K562 (cell line): ENCODE results near the gene ATCAY. TPM values are rescaled to one million over a fixed set of nuclear protein-coding genes. Genes with fewer than 3 reads are reported as not detected.

Experiments
- ATAC-seq: fragments of 200-7000 bp; cut with Tn5 transposase; 3 replicates; pipeline ENCODE4 v1.9.1; 2020; ENCODE audit warnings: moderate library complexity
- BruUV-seq: library from RNA; stranded (reverse); fragments of 400-500 nt; replicated peaks from 2 replicates; lab custom pipeline; 2021; lab: Mats Ljungman, UMichigan
- CTCF ChIA-PET: fragments of 300-600 bp; formaldehyde crosslinking; extraction: SDS; loops from one replicate; lab custom pipeline; 2021; ENCODE audit warnings: low intra/inter-chr PET ratio; lab: Yijun Ruan, JAX
- POLR2A ChIA-PET: fragments of 300-600, 350-650 bp; sonication (Branson Sonifier 250); formaldehyde crosslinking; extraction: SDS; loops from one replicate; lab custom pipeline; 2021; ENCODE audit warnings: antibody characterized with exemption, inconsistent platforms; lab: Yijun Ruan, JAX
- DNase-seq, 4 experiments: peaks; one replicate each; pipeline versions ENCODE4 v3.0.0 to v3.0.0-alpha.2; 2011 to 2018; ENCODE audit warnings: low spot score in 3 of 4, mixed read lengths in 3 of 4; ENCODE audit errors: extremely low read depth in 1 of 4
- FAIRE-seq: peaks from 2 replicates; lab custom pipeline; 2011; peaks lifted over from hg19 to GRCh38; lab: Jason Lieb, UNC
- H2AFZ ChIP-seq: 2 replicates; pipeline ENCODE4 v1.6.0; 2011; ENCODE audit warnings: low read depth, low read length, control low read depth, inconsistent platforms
- H3K27ac ChIP-seq: fragments of 200-600 bp; 3 replicates; pipeline ENCODE4 v1.8.0; 2011; ENCODE audit warnings: low read depth, mild to moderate bottlenecking, control low read depth, inconsistent platforms, low read length, moderate library complexity, mixed read lengths; ENCODE audit errors: extremely low read depth
- H3K27me3 ChIP-seq, 2 experiments: fragments of 300-600 bp in 1 of 2; 2 replicates in 1 of 2; 3 replicates in 1 of 2; pipeline versions ENCODE4 v1.6.0 to v1.8.0; 2011; ENCODE audit warnings: inconsistent platforms in 2 of 2, low read length in 2 of 2, mild to moderate bottlenecking in 1 of 2, mixed read lengths in 1 of 2, moderate library complexity in 1 of 2; ENCODE audit not compliant: control insufficient read depth in 2 of 2, insufficient read depth in 2 of 2
- H3K36me3 ChIP-seq: fragments of 300-600 bp; 3 replicates; pipeline ENCODE4 v1.8.0; 2011; ENCODE audit warnings: mild to moderate bottlenecking, low read length, inconsistent platforms; ENCODE audit not compliant: control insufficient read depth, insufficient read depth
- H3K4me1 ChIP-seq, 2 experiments: fragments of 200-600 bp in 1 of 2; replicated peaks in 1 of 2; 2 replicates in 1 of 2; 3 replicates in 1 of 2; pipeline versions ENCODE4 v1.5.1 to v1.8.0; 2011; ENCODE audit warnings: inconsistent platforms in 2 of 2, low read length in 2 of 2, mild to moderate bottlenecking in 1 of 2, mixed read lengths in 1 of 2, moderate library complexity in 1 of 2; ENCODE audit not compliant: control insufficient read depth in 2 of 2, insufficient read depth in 2 of 2
- H3K4me2 ChIP-seq: 2 replicates; pipeline ENCODE4 v1.6.1; 2011; ENCODE audit warnings: low read length, control low read depth, inconsistent platforms, mixed read lengths; ENCODE audit not compliant: insufficient read depth
- H3K4me3 ChIP-seq: fragments of 200-600 bp; sonication (generic), shearing (Covaris generic); 2 replicates; pipeline ENCODE4 v1.5.1; 2016; ENCODE audit warnings: control low read depth, inconsistent platforms
- H3K79me2 ChIP-seq: fragments of 200-600 bp; 3 replicates; pipeline ENCODE4 v1.8.0; 2011; ENCODE audit warnings: low read length, inconsistent platforms; ENCODE audit not compliant: control insufficient read depth, insufficient read depth
- H3K9ac ChIP-seq, 2 experiments: 2 replicates each; pipeline versions ENCODE4 v1.6.0 to v1.6.1; 2011; ENCODE audit warnings: low read depth in 2 of 2, low read length in 2 of 2, control low read depth in 1 of 2, inconsistent platforms in 1 of 2, mild to moderate bottlenecking in 1 of 2, mixed read lengths in 1 of 2; ENCODE audit not compliant: insufficient read depth in 1 of 2
- H3K9me1 ChIP-seq: one replicate; pipeline ENCODE4 v1.6.0; 2011; ENCODE audit warnings: inconsistent platforms, mild to moderate bottlenecking, low read length, moderate library complexity; ENCODE audit not compliant: control insufficient read depth, insufficient read depth
- H3K9me3 ChIP-seq: replicated peaks from 2 replicates; pipeline ENCODE4 v1.5.1; 2011; ENCODE audit warnings: low read depth, low read length, inconsistent platforms; ENCODE audit not compliant: control insufficient read depth, insufficient read depth
- H4K20me1 ChIP-seq: replicated peaks from 2 replicates; pipeline ENCODE4 v1.6.1; 2011; ENCODE audit warnings: low read length, inconsistent platforms, mixed read lengths; ENCODE audit not compliant: control insufficient read depth, insufficient read depth
- ARID3A ChIP-seq: IDR thresholded peaks from 2 replicates; pipeline ENCODE4 v1.6.1; 2012; ENCODE audit warnings: low read depth, low read length, improper control_type of control experiment, borderline replicate concordance
- CHD2 ChIP-seq: IDR thresholded peaks from 2 replicates; pipeline ENCODE4 v1.6.1; 2011; ENCODE audit warnings: low read depth, low read length
- JUND ChIP-seq, 2 experiments: IDR thresholded peaks; 2 replicates in 1 of 2; 3 replicates in 1 of 2; pipeline ENCODE4 v1.6.1; 2011; ENCODE audit warnings: borderline replicate concordance in 2 of 2, low read depth in 2 of 2, low read length in 2 of 2, improper control_type of control experiment in 1 of 2, missing biosample characterization in 1 of 2, missing genetic modification characterization in 1 of 2, missing genetic modification reagents in 1 of 2
- KLF6 ChIP-seq: fragments of 250-450 bp; sonication (Bioruptor Pico); IDR thresholded peaks from 2 replicates; pipeline ENCODE4 v1.4.0; 2020; ENCODE audit warnings: mild to moderate bottlenecking, moderate library complexity, borderline replicate concordance
- LARP7 ChIP-seq: fragments of 450-650 bp; IDR thresholded peaks from 2 replicates; pipeline ENCODE4 v1.6.1; 2016
- MTA1 ChIP-seq: fragments of 450-650 bp; IDR thresholded peaks from 2 replicates; pipeline ENCODE4 v1.6.1; 2017; ENCODE audit warnings: borderline replicate concordance
- MYC ChIP-seq, 2 experiments: fragments of 250-450 bp in 1 of 2; sonication (Bioruptor Pico) in 1 of 2; IDR thresholded peaks; 2 replicates each; pipeline versions ENCODE4 v1.5.1 to v1.6.1; 2012 to 2021; ENCODE audit warnings: low read depth in 2 of 2, borderline replicate concordance in 1 of 2, improper control_type of control experiment in 1 of 2, low read length in 1 of 2, mild to moderate bottlenecking in 1 of 2, moderate library complexity in 1 of 2
- NCOA4 ChIP-seq: fragments of 450-650 bp; IDR thresholded peaks from 2 replicates; pipeline ENCODE4 v1.6.1; 2018; ENCODE audit warnings: mild to moderate bottlenecking; ENCODE audit not compliant: partially characterized antibody
- TOE1 ChIP-seq, 2 experiments: fragments of 450-650 bp in 1 of 2; sonication (generic) in 1 of 2; formaldehyde crosslinking in 1 of 2; IDR thresholded peaks; 2 replicates each; pipeline versions ENCODE4 v1.7.1 to v1.8.0; 2016 to 2022; ENCODE audit warnings: borderline replicate concordance in 2 of 2, mild to moderate bottlenecking in 2 of 2, antibody characterized with exemption in 1 of 2, inconsistent platforms in 1 of 2, low read depth in 1 of 2, missing genetic modification reagents in 1 of 2, moderate library complexity in 1 of 2
- TRIM28 ChIP-seq: fragments of 450-650 bp; IDR thresholded peaks from 2 replicates; pipeline ENCODE4 v1.6.1; 2017
- ZNF175 ChIP-seq: fragments of 200-800 bp; sonication (Bioruptor generic); IDR thresholded peaks from 2 replicates; pipeline ENCODE4 v1.6.1; 2016; ENCODE audit warnings: low read depth, mild to moderate bottlenecking, missing genetic modification characterization, missing compliant biosample characterization
- ZNF280A ChIP-seq: fragments of 450-650 bp; IDR thresholded peaks from 2 replicates; pipeline ENCODE4 v1.6.1; 2018; ENCODE audit warnings: mild to moderate bottlenecking, low read depth; ENCODE audit not compliant: partially characterized antibody
- ZSCAN32 ChIP-seq: fragments of 450-650 bp; formaldehyde crosslinking; IDR thresholded peaks from 2 replicates; pipeline ENCODE4 v1.4.0; 2020; ENCODE audit warnings: mild to moderate bottlenecking, moderate library complexity
- WGBS: fragments of 100-300 bp; shearing (Covaris generic); methylation state at CpG from one replicate; pipeline ENCODE4 v1.1.6; 2016; ENCODE audit warnings: low coverage, mixed read lengths; ENCODE audit not compliant: insufficient coverage; ENCODE audit errors: missing lambda C conversion rate; 5-methylcytosine and 5-hydroxymethylcytosine counted together
- in situ Hi-C: fragments of 300-500 bp; cut with MboI; formaldehyde crosslinking; loops from 4 replicates; pipeline ENCODE4 v1.15.0; 2018; ENCODE audit warnings: inconsistent platforms, mixed read lengths
- intact Hi-C: fragments of 100-400 bp; cut with micrococcal nuclease; formaldehyde crosslinking; loops from 2 replicates; pipeline ENCODE4 v1.14.2; 2022
- polyA plus RNA-seq, 8 experiments: library from polyadenylated mRNA; depleted of rRNA in 4 of 8; stranded (reverse) in 5 of 8; unstranded in 3 of 8; fragments of >200 nt; fragmentation: Nextera tagmentation in 2 of 8; fragmentation: Illumina TruSeq in 1 of 8; extraction: Ambion mirVana in 2 of 8; extraction: Trizol in 1 of 8; gene quantifications; 2 replicates each; pipeline versions ENCODE4 v1.2.1 to v1.2.3, GENCODE V29; 2011 to 2014; ENCODE audit warnings: inconsistent platforms in 1 of 8, missing spikeins in 1 of 8
- total RNA-seq, 7 experiments: library from RNA; depleted of rRNA in 6 of 7; stranded (reverse); fragments of >200 nt in 6 of 7; fragmentation: Illumina TruSeq in 2 of 7; extraction: Trizol in 2 of 7; gene quantifications; 2 replicates each; pipeline versions ENCODE4 v1.2.1 to v1.2.3, GENCODE V29; 2011 to 2021; ENCODE audit warnings: low replicate concordance in 1 of 7

ATCAY gene
- total and polyA plus RNA-seq, 9 of the 15 experiments (the other 6 are each of a cell fraction or from before 2014, with no cell fraction given) = not detected

DNA sequence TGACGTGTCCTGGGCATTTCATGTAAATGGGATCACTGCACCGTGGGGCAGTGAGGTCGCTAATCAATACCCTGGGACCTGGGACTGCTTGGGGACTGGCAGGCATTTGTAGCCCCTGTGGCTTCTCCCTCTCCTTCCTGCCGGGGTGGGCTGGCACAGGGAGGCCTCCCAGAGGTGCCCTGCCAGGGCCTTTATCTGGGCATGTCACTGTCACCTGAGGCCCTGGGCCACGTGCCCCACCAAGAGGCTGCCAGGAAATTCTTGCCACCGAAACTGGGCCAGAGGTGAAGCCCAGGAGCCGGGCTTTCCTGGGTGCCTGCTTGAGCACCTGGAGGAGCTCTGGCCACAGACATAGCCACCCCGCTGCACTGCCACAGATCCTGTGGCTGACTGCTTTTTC is 50.6 kb downstream of the ATCAY start (continued):
- no peak for TF ChIP-seq ARID3A
- no peak for TF ChIP-seq KLF6
- no peak for TF ChIP-seq TRIM28
- TF ChIP-seq, all 486 proteins: peak for 0

GRCh38 chr19:3932931-3933810 is 52.7 kb downstream of the ATCAY start, which contains the start of gene NMRK2:
Gene NMRK2, plus strand, starts transcription at chr19:3933069. Its CDS starts 603 bp downstream, at chr19:3933672.
- 0 out of 4 replicates have a peak within 1 kb of the TSS, but pooled peaks of 1 of the 2 experiments have one; percentile 13 for H3K9ac ChIP-seq
- DNase-seq = peak; percentile 17 to 38 (median 36)
- no peak for FAIRE-seq
- CTCF ChIA-PET = no interaction called here
- no peaks in the 10 kb centered on the region for H3K36me3 ChIP-seq
- no peaks in the 10 kb centered on the region for H4K20me1 ChIP-seq
- H3K4me3 ChIP-seq = no peak within 1 kb of the TSS
- no TSS peak for BruUV-seq
- no peaks in the 10 kb centered on the region for H3K9me1 ChIP-seq
- POLR2A ChIA-PET = interaction anchor here (0.6 kb wide), 1 partner anchor 286 kb away, joined by 3 read pairs; no protein-coding TSS in a partner anchor
- ATAC-seq = no peak; the same call in 2 of the 3 replicates
- H3K4me2 ChIP-seq = no peak within 1 kb of the TSS
- peaks cover 0 to 23% of the 10 kb centered on the region in 2 experiments; a peak in 2 of 5 replicates for H3K4me1 ChIP-seq
- WGBS = 39% methylated on average over 21 of the region's 51 CpGs
- H3K79me2 ChIP-seq = no peaks in the 10 kb centered on the region
- in situ Hi-C loops = no loop called here
- H3K27ac ChIP-seq = no peak within 1 kb of the TSS
- peak within 1 kb of the TSS; percentile 45; the same call in 1 of the 2 replicates for H2AFZ ChIP-seq
- H3K9me3 ChIP-seq = no peaks in the 10 kb centered on the region
- intact Hi-C loops = no loop called here
- peaks cover 2 to 25% of the 10 kb centered on the region in 2 experiments; a peak in 3 of 5 replicates for H3K27me3 ChIP-seq
- no peak for TF ChIP-seq ZNF175 (CRISPR knock-in tag)
- TF ChIP-seq LARP7 = no peak
- TF ChIP-seq NCOA4 = no peak
- no peak for TF ChIP-seq TOE1 (IDR thresholded peaks at IDR 0.05; ENCODE audit: borderline replicate concordance)
- no peak for TF ChIP-seq TOE1 (CRISPR knock-in tag; IDR thresholded peaks at IDR 0.05; ENCODE audit: borderline replicate concordance, low read depth)
- TF ChIP-seq JUND (IDR thresholded peaks at IDR 0.05; ENCODE audit: borderline replicate concordance, low read depth, low read length) = no peak
- TF ChIP-seq JUND (tag; IDR thresholded peaks at IDR 0.05; ENCODE audit: borderline replicate concordance, low read depth, low read length) = no peak
- TF ChIP-seq MYC (IDR thresholded peaks at IDR 0.05; ENCODE audit: low read depth, low read length) = no peak
- no peak for TF ChIP-seq MYC (CRISPR knock-in tag; IDR thresholded peaks at IDR 0.05; ENCODE audit: borderline replicate concordance, low read depth)
- TF ChIP-seq CHD2 = no peak
- no peak for TF ChIP-seq MTA1
- no peak for TF ChIP-seq ZNF280A
- TF ChIP-seq ZSCAN32 (CRISPR knock-in tag) = no peak
